ENCODE data around the gene FDPS.
"Not testable (repeated sequence)": the region's sequence is repeated elsewhere in the genome, so short reads cannot be mapped to it uniquely, and the experiment has no call there.

FDPS gene

GRCh38 chr1:155285631-155286044, 23.0 kb upstream of the FDPS start:
- DNase-seq (ENCODE audit: low spot score) = no peak

- DNase-seq (ENCODE audit: low spot score) = no peak
Measured at GRCh38 chr1:155286544-155286943, 22.1 kb upstream of the FDPS start.

- no peak for DNase-seq (ENCODE audit: low spot score)
Measured at GRCh38 chr1:155287987-155288543, 20.6 kb upstream of the FDPS start.

GRCh38 chr1:155291006-155291405, 17.7 kb upstream of the FDPS start:
- DNase-seq (ENCODE audit: low spot score) = not testable (repeated sequence)

- no peak for DNase-seq (ENCODE audit: low spot score)
Measured at GRCh38 chr1:155293086-155293749, 15.4 kb upstream of the FDPS start.

GRCh38 chr1:155294520-155295182, 14.0 kb upstream of the FDPS start:
- peak; percentile 41 for DNase-seq (ENCODE audit: low spot score)

- peak; percentile 59 for DNase-seq (ENCODE audit: low spot score)
Measured at GRCh38 chr1:155295183-155295941, 13.3 kb upstream of the FDPS start.

GRCh38 chr1:155295942-155296267, 12.8 kb upstream of the FDPS start:
- DNase-seq (ENCODE audit: low spot score) = no peak

GRCh38 chr1:155296661-155297060, 12.0 kb upstream of the FDPS start:
- DNase-seq (ENCODE audit: low spot score) = no peak

- DNase-seq (ENCODE audit: low spot score) = no peak
Measured at GRCh38 chr1:155297384-155297783, 11.3 kb upstream of the FDPS start.

- DNase-seq (ENCODE audit: low spot score) = no peak
Measured at GRCh38 chr1:155300024-155300423, 8.6 kb upstream of the FDPS start.

GRCh38 chr1:155300553-155301329, 7.9 kb upstream of the FDPS start:
- no peak for DNase-seq (ENCODE audit: low spot score)

- no peak for DNase-seq (ENCODE audit: low spot score)
Measured at GRCh38 chr1:155301342-155301841, 7.3 kb upstream of the FDPS start, which contains the start of gene PKLR. PKLR (minus strand) TSS chr1:155301438; CDS start chr1:155301395, 43 bp downstream.

- DNase-seq (ENCODE audit: low spot score) = no peak
Measured at GRCh38 chr1:155304558-155305063, 4.1 kb upstream of the FDPS start.

- DNase-seq (ENCODE audit: low spot score) = no peak
Measured at GRCh38 chr1:155305881-155306391, 2.7 kb upstream of the FDPS start.

- no peak for DNase-seq (ENCODE audit: low spot score)
Measured at GRCh38 chr1:155307247-155307740, 1.4 kb upstream of the FDPS start.

GRCh38 chr1:155309423-155310021, 856 bp downstream of the FDPS start:
- DNase-seq (ENCODE audit: low spot score) = no peak

- no peak for DNase-seq (ENCODE audit: low spot score)
Measured at GRCh38 chr1:155313261-155313660, 4.6 kb downstream of the FDPS start.

- no peak for DNase-seq (ENCODE audit: low spot score)
Measured at GRCh38 chr1:155316922-155317321, 8.3 kb downstream of the FDPS start.

- DNase-seq (ENCODE audit: low spot score) = no peak
Measured at GRCh38 chr1:155318082-155318481, 9.4 kb downstream of the FDPS start.

- no peak for DNase-seq (ENCODE audit: low spot score)
Measured at GRCh38 chr1:155319536-155319935, 10.9 kb downstream of the FDPS start.

Measured in iPS-NIHi11 (cell line).